HG03139 (cell line): ENCODE measurements around the gene PRDM15.
"Not testable (repeated sequence)": the region's sequence is repeated elsewhere in the genome, so short reads cannot be mapped to it uniquely, and the experiment has no call there.

Source experiments
- ATAC-seq: cut with Tn5 transposase; IDR thresholded peaks from one replicate; pipeline ENCODE4 v1.9.1; 2021; ENCODE audit not compliant: unreplicated experiment

The PRDM15 gene

DNA sequence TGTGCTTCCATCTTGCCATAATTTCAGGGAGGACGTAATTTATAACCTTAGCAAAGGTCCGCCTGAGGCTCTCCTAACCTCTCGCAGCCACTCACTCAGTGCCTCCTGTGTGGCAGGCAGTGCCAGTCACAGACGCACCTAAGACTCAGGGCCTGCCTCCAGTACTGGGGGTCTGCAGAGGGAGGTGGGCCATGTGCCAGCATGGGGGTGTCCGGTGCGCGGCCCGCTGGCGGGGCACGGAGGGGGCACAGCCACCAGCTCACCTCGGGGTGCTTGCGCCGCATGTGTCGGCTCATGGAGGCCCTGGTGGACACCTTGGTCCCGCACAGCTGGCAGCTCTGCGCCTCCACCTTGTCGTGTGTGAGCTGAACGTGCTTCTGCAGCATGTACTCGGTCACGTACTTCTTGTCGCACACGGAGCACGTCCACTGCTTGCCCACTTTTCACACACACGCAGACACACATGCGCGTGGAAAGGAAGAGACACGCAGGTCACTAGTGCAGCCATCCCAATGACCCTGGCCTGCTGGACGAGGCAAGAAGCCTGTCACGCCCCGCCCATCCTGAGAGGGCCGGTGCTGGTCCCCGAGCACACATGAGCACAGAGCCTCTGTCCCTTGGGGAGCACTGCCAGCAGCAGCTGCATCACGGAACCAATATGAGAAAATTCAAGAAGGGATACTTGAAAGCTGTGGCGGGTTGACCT is 69.1 kb downstream of the PRDM15 start:
- ATAC-seq, result no peak

DNA sequence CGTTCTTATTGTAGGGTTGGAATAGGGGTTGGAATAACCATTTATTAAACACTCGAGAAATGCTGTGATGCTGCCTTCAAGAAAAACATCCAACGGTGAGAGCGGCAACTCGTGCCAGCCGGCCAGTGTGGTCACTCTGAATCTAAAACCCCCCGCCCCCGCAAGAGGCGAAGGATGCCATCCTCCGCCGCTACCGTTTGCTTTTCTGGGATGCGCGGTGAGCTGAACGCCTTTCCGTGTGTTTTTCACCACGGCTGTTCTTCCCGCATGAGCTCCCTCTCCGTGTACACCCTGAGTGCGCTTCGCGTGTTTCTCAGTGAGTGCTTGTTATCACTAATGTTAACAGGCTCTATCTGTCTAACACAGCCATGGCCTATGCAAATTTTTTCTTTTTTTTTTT is 70.3 kb downstream of the PRDM15 start:
- no peak for ATAC-seq

DNA sequence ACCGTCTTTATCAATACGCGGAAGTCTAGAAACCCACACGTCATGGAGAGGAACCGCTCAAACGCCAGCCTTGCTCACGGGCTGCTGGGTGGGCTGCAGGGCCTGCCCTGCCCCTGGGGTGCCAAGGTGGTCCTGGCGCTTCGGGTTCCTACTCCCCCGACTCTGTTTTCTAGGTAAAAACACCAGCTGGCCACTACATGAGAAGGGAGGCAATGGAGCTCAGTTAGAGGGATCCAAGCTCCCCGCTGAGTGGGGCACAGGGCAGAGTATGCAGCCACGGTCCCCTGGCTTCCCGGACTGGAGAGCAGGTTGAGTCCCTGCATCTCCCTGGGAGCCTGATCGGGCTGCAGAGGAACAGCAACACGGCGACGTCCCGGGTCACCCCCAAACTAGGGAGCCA is 71.0 kb downstream of the PRDM15 start:
- no peak for ATAC-seq

DNA sequence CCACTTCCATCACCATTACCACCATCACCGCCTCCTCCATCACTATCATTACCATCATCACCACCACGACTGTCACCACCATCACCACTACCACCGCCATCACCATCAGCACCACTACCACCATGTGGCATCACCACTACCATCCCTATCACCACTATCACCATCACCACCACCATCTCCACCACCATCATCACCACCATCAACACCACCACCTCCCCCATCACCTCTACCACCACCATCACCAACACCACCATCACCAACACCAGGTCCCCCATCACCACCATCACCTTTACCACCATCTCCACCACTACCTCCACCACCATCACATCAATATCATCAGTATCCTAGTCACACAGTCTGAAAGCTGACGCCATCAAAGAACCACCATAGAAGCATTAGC is 72.4 kb downstream of the PRDM15 start:
- no peak for ATAC-seq

DNA sequence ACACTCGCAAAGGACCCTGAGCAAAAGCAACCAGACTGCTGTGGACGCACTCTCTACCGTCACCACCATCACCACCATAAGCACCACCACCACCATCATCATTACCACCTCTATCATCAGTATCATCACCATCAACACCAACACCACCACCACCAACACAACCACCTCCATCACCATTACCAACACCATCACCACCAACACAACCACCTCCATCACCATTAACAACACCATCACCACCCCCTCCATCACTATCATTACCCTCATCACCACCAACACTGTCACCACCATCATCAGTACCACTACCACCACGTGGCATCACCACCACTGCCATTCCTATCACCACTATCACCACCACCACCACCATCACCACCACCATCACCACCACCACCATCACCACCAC is 73.5 kb downstream of the PRDM15 start:
- ATAC-seq, result no peak

DNA sequence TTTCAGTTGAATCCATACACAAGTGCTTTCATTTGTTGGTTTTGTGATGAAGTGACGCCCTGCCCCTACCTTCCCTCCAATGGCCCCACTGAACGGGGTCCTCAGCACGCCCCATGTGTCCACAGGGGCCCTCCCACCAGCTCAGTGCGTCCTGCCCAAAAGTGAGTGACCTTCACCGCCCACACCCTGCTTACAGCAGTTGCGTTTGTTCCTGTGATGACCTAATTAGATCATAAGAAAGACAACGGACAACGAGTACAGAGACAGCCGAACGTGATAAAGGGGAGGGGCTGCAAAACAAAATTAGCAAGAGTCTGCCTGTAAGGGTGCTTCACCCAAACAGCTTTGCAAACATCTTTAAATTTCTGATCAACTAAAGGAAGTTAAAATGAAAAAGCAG is 74.1 kb downstream of the PRDM15 start:
- ATAC-seq, result no peak

DNA sequence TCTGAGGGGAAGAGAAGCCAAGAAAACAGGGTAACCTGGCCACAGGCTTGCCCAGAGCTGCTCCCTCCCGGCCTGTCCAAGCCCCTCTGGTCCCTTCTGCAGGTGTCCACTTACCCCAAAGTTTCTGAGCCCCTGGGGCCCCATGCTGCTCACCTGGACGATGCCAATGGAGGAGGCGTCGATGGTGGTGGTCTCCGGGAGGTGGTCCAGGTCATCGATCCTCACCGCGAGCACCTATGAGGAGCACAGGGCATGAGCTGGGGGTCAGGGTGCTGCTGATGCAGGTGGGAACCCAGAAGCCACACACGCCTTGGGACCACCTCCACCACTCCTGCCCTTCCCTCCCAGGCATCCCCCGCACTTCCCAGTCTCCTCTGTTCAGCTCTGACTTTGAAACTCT is 74.8 kb downstream of the PRDM15 start:
- ATAC-seq, result no peak

DNA sequence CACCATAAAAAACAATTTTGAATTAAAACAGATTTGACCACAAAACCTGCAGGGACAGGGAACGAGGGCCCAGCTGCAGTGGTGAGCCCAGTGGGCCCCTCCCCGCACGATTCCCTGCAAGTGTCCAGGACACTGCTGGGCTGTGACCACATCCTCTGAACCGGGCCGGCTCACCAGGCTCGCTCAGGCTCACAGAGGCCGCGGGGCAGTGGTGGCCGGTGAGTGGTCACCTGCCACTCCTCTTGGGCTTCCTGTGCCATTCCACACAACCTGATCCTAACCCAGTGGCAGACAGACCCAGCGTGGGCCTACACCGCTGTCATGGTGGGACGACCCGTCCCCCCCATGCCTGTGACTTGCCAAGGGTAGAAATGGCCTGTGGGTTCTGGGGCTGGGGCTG is 75.8 kb downstream of the PRDM15 start:
- ATAC-seq, result no peak

DNA sequence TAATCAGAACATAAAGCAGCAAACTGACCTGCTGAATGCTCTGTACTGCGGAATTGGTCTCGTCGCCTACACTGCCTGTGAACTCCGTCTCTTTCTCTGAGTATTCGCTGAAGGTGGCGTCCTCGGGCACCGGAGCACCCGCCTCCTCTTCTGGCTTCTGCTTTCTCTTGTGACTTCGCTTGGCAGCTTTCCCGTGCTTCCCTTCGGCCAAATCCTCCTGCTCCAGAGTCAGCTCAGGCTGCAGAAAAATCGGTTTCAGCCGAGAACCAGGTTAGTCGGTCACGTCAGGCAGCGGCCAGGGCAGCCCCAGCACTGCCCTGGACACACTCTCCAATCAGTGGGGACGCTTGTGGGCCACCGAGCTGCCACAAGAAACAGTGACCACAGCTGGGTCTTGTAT is 76.5 kb downstream of the PRDM15 start:
- no peak for ATAC-seq

DNA sequence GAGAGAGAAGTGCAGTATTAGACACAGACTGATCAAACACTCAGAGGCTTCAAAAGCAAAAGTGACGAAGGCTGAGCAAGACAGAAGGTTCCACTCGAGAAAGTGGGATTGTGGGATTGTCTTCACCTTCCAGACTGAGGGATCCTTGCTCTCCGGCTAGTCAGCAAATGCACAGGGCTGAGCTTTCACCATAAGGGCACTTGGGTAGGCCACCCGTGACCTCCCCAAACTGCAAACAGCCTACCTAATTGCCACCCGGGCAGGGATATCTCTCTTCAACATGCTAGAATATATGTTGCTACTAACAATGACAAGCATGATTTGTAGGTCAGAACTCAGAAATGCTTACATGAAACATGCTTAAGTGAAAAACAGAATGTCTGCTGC is 77.0 kb downstream of the PRDM15 start:
- ATAC-seq, result no peak

DNA sequence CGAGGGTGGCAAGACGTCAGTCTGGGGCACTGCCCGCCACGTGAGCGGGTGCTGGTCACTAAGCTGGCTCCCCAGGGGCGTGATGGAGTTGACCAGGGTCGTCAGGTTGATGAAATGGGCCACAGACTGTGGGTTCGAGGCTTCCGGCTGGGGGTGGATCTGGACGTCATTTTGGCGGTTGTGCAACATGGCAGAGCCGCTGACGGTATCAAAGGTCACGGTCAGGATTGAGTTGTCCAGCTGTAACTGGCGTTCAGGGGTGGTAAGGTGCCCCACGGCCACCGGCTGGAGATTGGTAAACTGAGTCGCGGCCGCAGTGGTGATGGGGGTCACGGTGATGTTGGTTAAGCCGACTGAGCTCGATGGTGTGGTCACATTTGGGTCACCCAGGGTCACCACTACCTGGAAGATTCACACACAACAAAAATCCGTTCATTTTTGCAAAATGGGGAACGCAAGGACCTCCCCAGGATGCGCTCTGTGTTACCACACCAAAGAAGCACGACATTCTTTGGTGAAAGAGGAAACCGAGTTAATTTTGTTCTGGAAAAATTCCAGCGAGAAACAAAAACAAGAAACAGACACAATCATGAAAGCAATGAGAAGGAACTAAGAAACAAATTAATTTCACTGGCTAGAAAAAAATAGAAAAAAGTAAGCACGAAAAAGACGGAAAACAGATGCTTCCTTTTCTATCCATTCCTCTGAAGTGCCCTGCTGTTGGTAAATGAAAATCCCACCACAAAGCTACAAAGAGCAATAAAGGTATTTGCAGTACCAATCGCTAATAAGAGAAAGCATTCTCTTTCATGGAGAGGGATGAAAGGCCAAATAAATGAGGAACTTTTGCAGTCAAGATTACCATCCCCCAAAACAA is 77.6 kb downstream of the PRDM15 start:
- no peak for ATAC-seq

DNA sequence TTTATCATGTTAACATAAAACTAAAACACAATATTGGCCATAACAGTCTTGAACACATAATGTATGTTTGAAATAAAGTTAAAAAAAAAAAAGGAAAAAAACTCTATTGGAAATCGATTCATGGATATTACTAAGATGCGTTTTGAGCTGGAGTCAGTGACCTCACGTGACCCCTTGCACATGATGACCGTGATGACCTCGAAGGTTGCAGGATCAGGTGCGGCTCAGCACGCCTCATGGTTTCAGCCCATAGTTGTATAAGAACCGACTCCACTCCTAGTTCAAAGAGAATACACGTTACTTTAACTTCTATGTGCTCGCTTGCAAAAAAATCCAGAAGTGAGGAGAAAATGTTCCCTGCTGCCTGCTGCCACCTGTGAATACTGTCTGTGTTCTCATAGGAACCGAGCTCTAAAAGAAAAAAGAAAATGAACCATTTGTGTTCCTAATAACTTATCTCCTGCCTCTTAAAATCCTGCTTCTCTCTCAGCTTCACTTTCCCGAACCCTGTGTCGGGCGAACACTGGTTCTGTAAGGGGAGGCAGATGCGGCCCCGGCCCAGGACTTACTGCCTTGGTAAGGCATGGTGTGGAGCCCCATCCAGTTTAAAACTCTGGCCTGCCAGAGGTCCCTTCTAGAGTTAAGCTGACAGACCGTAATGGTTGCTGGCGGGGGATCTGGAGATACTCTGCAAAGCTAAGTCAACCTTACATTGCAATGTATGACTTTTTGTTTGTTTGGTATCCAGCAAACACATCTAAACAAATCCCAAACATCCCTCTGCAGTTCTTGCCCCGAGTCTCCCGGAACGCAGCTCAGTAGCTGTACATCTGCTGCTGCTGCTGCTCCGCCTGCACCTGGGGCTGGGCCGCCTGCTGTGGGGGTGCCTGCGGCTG is 78.5 kb downstream of the PRDM15 start:
- ATAC-seq, result no peak

DNA sequence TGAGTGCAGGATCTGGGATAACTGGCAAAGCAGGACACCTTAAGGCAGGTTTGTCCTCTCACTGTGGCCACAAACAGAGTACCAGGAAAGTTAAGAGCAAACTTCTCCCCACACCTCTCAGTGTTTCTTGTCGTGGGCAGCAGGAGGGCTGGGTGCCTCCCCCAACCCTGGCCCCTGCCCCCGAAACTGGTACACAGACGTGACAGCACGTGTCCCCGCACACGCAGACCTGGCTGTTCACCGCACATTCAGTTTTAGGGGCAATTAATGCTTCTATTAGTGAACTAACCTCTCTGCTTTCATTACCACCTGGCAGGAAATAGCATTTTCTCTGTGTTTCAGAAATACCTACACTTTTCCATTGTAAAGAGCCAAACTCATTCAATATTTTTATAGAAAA is 79.4 kb downstream of the PRDM15 start:
- ATAC-seq, result no peak

DNA sequence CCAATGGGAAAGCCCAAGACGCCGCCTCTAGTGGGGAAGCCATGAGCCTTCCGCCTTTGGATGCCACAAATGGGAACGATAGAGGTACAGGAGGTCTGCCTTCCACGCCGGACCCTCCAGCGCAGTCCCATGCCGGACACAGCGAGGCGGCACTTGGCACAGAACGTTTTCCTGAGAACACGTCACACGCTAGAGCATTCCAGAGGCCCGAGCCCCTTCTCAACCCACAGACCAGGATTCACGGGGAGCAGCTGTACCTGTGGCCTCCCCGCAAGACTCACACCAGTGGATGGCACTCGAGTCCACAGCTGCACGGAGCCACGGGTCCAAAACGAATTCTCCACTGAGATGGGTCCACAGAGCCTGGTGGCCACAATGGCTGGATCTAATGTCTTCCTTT is 80.8 kb downstream of the PRDM15 start:
- no peak for ATAC-seq

DNA sequence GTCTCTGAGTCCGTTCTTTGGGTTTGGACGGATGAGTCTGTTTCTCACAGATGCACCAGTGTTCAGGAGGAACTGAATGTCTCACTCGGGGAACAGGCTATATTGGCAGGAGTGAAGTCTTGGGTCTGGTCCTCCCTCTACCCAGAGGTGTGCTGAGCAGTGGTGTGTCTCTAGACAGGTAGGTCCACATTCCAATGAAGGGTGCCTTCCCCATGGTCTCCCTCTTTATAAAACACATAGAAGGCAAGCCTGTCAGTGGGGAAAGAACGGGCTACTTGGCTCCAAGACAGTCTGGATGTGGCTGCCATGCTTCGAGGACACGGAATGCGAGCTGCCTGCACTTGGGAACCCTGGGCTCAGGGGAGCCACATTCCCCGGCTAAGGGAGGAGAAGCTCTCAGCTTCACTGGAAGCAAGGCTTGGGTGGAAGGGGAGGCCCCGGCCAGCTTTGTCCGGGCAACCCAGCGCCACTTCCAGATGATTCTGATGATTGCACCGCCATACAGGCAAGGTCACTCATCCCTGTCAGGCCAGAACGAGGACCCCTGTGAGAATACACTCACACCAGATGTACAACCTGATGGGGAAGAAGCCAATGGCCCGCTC is 82.6 kb downstream of the PRDM15 start:
- ATAC-seq, result no peak

DNA sequence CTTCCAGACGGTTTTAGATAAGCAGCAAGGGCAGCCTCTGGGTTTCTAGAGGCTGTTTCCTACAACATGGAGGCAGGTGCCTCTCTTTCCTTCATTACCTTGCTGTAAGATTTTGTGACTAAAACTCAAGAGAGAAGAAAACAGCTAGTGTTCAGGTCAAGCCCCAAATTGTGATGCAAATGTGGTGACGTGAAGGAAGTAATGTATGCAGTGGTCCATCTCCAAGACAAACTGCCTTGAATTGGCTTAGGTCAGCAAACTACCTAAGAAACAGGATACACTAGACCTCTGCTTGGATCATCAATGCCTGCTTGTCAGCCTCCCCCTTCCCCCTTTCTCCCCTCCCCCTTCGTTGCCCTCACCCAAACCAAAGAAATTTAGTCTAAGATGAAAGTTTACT is 83.4 kb downstream of the PRDM15 start:
- ATAC-seq, result no peak

DNA sequence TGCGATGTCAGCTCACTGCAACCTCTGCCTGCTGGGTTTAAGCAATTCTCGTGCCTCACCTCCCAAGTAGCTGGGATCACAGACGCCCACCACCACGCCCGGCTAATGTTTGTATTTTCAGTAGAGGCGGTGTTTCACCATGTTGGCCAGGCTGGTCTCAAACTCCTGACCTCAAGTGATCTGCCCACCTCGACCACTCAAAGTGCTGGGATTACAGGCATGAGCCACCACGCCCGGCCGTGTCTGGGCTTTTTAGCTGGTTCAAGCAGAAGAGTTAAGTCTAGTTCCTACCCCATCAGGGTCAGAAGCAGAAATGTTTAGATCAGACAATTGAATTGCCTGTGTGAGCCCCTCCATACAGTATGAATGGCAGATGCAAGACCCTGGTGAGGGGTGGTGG is 84.5 kb downstream of the PRDM15 start:
- no peak for ATAC-seq

DNA sequence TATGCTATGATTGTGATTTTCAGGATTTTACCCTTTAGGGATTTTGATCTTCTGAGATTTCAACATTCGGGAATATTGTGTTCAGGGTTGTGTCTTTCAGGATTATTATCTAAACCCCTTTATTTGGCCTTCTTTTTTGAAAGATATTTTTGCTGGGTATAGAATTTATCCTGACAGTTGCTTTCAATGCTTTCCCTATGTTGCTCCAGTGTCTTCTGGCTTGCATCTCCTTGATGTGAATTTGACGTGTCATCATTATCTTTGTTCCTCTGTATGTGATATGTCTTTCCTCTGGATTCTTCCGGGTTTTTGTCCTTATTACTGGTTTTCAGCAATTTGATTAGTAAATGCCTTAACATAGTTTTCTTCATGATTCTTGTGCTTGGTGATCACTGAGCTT is 86.4 kb downstream of the PRDM15 start:
- ATAC-seq, result no peak

DNA sequence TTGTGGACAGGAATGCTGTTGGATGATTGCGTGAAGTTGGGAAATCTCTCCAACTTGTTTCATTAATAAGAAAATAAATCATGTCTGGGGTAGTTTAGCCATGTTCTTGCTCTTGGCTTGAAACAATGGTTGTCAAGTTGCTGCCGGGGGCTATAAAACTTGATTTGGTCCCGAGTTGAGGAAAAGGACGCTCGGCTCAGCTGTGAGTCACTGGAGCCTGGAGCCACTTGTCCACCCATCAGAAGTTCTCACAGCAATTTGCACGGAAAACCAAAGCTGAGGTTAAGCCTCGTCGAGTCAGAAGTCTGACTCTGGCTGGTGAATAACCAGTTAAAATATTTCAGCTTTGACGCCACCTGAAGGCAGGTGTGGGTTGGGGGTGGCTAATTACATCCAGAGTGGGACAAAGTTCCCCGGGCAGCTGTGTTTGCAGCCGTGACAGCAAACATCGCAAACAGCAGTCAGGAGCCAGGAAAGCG is 92.6 kb downstream of the PRDM15 start:
- no peak for ATAC-seq

DNA sequence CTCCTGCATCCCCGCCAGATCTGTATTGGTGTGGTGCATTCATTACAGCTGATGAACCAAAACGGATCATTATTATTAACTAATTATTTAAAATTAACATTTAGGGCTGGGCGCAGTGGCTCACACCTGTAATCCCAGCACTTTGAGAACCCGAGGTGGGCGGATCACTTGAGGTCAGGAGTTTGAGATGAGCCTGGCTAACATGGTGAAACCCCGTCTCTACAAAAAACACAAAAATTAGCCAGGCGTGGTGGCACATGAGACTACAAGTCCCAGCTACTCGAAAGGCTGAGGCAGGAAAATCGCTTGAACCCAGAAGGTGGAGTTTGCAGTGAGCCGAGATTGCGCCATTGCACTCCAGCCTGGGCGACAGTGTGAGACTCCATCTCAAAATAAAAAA is 93.9 kb downstream of the PRDM15 start:
- ATAC-seq, result not testable (repeated sequence)
